ENCODE results near the gene OR8K5. TPM values are rescaled to one million over a fixed set of nuclear protein-coding genes. Genes with fewer than 3 reads are reported as not detected.
"Not testable (repeated sequence)": the region's sequence is repeated elsewhere in the genome, so short reads cannot be mapped to it uniquely, and the experiment has no call there.

Gene OR8K5, protein sequence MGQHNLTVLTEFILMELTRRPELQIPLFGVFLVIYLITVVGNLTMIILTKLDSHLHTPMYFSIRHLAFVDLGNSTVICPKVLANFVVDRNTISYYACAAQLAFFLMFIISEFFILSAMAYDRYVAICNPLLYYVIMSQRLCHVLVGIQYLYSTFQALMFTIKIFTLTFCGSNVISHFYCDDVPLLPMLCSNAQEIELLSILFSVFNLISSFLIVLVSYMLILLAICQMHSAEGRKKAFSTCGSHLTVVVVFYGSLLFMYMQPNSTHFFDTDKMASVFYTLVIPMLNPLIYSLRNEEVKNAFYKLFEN
- total RNA-seq, result not detected in 2 replicates

DNA sequence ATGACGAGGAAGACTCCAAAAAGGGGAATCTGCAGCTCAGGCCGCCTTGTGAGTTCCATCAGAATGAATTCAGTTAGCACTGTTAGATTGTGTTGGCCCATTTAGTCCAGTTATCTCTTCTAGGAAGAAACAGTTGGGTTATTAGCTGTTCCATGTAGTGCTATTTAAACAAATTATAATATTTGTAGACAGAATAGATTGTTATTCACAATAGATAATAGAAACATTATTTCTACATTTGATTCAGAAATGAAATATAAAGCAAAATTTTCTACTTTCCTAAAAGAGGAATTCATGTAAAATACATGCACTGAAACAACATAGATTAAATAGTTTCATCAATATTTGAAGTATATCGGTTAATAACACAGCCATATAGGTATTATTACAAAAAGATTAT lies at the start of gene OR8K5:
TSS of gene OR8K5 (minus strand) at position 101 of the 400 bp plus-strand sequence. CDS start at position 101, 0 bp downstream.
- DNase-seq (ENCODE audit: extremely low read depth, low read depth, low spot score), result no peak

DNA sequence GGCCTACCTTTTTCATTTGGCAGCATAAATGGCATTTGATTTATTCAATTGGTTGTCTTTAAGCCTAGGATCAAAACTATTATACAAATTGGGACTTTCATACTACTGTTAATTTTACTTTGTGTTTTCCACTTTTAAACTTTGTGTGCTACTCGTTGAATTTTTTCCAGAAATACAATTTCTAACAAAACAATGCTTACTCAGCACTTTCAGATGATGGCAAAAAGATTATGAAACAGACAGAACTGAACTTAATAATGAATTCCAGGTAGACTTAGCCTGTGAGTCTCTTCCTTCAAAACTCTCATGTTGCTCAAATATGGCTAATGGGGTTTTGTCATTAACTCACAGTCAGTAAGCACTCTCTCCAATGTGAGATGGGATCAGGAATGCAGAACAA lies 47.7 kb upstream of the OR8K5 start:
- DNase-seq (ENCODE audit: extremely low read depth, low read depth, low spot score), result no peak

DNA sequence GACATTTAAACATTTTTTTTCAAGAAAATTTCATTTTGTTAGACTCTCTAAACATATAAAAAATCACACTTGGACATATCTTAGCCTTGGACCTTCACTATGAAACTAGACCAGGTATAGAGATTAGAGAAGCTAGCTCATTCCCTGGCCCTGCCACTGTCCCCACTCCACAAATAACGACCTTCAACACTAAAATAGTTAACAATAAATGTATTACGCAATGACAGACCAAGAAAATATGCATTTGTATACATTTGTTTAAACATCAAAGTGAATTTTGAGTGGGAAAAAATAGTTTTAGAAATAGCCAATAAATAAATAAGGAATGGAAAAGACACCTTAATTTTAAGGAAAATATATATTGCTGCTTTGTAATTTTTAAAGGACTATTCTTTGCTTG lies 37.2 kb upstream of the OR8K5 start:
- DNase-seq (ENCODE audit: extremely low read depth, low read depth, low spot score), result no peak

DNA sequence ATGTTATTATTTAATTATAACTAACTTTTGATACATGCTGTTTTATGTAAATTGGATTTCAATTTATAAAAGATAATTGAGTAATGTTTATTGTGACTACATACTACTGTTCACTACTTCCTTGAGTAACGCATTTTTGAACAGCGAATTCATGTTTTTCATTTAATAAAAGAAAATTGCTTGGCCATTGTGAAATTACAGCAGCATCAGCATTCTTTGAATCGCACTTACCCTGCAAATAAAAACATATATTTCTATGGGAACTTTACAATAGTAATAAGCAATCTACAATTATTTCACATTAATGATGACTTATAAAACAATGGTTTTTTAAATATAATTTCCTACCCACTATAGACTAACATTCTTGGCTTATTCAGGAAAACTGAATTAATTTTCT lies 36.6 kb upstream of the OR8K5 start:
- DNase-seq (ENCODE audit: extremely low read depth, low read depth, low spot score), result no peak

DNA sequence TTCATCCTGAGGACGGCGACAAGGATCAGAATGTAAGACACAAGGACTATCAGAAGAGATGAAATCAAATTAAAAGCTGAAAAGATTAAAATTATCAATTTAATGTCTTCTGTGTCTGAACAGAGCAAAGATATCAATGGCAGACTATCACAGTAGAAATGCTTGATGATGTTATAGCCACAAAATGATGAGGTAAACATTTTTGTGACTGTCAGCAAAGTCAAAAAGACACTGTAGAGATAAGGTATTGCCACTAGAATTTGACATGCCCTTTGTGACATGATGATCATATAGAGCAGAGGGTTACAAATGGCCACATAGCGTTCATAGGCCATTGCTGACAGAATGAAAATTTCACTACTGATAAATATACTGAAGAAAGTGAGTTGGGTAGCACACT lies 28.5 kb upstream of the OR8K5 start:
- DNase-seq (ENCODE audit: extremely low read depth, low read depth, low spot score), result no peak

DNA sequence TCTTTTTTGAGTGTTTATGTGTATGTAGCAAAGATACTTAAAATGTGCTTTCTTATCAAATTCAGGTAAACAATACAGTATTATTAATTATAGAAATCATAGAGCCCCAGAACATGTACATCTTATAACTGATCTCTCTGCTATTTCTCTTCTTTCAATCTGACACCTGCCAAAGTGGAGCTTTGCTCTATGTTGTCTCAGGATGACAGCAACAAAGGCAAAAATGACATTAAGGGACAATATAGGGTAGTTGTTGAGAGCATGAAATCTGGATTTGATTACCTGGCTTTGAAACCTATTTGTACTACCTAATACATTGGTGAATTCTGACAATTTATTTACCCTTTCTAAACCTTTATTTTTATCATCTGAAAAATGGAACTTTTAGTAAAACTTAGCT lies 23.3 kb upstream of the OR8K5 start:
- DNase-seq (ENCODE audit: extremely low read depth, low read depth, low spot score), result no peak

DNA sequence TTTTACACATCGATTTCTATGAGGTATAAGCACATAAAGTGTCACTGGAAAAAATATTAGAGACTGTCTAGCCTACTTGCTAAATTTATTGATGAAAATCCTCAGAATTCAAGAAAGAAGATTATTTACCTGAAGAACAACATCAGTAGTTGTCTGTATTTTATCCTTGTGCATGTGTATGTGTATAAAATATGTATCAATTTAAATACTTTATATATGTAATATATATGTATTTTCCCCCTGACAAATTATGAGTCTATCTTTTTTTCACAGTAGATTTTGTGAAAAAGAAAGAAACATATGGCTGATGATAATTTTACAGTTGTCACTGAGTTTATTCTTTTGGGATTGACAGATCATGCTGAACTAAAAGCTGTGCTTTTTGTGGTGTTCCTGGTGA lies 16.2 kb upstream of the OR8K5 start, which contains the start of gene OR5J2:
TSS of gene OR5J2 (plus strand) at position 301 of the 400 bp plus-strand sequence. CDS start at position 301, 0 bp downstream.
- no peak for DNase-seq (ENCODE audit: extremely low read depth, low read depth, low spot score)

DNA sequence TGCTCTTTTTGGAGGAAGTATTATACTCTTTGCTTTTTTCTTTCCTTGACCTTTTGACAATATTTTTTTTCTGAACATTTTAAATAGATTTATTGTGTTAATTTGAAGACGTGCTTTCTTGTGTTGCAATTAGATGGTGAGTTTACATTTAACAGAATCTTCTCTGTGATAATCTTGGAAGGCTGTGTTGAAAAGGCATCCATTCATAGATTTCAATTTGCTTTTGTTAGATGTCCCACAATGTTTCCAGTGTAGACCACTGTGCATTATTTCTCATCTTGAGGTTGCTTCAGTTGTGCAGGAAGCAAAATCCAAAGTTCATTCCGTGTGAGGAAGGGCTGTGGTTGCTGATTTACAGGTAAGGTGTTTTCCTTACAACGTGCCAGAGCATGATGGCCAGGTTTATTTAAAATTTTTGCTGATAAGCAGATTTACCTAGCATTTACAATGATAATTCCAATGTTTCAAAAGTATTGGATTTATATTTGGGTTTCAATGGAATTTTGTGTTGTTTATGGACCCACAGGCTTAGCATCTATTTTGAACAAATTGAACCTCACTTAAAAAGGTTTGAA lies 12.2 kb upstream of the OR8K5 start:
- DNase-seq (ENCODE audit: extremely low read depth, low read depth, low spot score), result no peak

DNA sequence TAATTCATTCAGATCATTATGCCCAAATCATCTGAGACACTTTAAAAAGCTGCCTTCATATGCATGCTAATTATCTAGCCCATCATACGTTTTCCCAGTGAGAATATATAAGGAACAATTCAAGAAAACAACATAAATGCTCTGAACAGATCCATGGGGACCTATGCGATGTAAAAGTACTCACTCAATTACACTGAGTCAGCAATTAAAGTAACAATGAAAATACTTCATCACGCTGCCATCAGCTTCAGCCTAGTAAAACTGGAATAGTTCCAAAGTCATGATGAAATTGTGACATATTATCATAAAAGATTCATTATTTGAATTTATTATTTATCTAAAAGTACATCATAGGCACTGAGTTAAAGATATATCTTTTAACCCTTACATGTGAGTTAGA lies 3.7 kb upstream of the OR8K5 start:
- no peak for DNase-seq (ENCODE audit: extremely low read depth, low read depth, low spot score)

DNA sequence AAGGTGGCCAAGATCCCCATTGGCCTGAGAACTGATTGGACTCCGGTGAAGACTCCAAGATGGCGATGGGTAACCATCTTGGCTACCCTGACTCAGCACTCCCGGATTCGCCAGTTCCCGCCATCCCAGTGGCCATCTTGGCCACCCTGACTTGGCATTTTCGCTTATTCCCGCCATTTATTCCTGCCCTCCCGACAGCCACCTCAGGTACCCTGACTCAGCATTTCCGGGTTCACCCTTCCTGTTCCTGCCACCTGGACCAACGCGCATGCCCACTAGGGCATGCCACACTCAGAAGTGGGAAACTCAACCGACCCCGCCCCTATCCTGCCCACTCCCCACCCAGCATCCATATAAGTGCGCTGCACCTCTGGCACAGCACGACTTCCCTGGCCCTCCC lies 7.8 kb downstream of the OR8K5 start:
- DNase-seq (ENCODE audit: extremely low read depth, low read depth, low spot score), result no peak

DNA sequence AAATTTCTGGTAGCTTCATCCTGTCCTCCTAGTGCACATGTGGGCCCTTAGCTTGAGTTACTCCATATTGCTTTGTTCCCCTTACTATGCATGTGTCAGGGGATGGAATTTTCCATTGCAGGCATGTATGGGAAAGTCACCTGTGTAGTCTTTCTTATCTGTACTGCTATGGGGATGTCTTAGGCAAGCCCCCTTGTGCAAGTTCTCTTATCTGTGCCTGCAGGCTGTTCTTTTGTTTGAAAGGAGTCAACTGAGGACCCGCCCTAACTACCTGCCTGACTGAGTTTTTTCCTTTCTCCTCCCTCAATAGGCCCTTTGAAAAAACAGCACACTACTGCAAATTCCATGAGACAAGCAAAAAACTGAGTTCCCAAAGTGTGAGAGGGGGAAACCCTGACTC lies 8.7 kb downstream of the OR8K5 start:
- no peak for DNase-seq (ENCODE audit: extremely low read depth, low read depth, low spot score)

DNA sequence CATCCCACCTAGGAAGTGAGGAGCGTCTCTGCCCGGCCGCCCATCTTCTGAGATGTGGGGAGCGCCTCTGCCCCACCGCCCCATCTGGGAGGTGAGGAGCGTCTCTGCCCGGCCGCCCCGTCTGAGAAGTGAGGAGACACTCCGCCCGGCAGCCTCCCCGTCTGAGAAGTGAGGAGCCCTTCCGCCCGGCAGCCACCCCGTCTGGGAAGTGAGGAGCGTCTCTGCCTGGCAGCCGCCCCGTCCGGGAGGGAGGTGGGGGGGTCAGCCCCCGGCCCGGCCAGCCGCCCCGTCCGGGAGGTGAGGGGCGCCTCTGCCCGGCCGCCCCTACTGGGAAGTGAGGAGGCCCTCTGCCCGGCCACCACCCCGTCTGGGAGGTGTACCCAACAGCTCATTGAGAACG lies 16.4 kb downstream of the OR8K5 start:
- not testable (repeated sequence) for DNase-seq (ENCODE audit: extremely low read depth, low read depth, low spot score)

DNA sequence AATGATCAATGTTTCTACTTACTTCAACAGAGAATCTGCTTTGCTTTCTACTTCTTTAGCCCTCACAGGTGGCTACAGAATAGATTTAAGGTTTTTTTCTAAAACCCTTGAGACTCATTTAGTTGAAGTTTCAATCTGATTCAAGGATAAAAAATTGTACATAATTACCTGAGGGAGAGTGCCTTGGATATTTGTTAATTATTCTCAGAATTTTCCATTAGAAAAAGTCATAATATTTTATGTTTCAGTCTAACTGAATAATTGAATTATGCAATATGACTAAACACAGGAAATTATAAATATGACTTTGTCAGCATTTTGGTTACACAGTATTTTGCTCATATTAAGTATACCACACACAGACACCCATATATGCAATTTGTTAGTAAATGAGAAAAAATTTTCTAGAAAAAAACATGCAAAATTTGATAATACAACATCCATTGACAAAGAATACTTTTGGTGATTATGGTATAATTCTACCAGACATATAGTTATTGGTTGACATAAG lies 19.9 kb downstream of the OR8K5 start, which contains the start of gene OR8J3:
TSS of gene OR8J3 (minus strand) at position 51 of the 511 bp plus-strand sequence. CDS start 2,483 bp downstream, outside the sequence.
- DNase-seq (ENCODE audit: extremely low read depth, low read depth, low spot score), result no peak

DNA sequence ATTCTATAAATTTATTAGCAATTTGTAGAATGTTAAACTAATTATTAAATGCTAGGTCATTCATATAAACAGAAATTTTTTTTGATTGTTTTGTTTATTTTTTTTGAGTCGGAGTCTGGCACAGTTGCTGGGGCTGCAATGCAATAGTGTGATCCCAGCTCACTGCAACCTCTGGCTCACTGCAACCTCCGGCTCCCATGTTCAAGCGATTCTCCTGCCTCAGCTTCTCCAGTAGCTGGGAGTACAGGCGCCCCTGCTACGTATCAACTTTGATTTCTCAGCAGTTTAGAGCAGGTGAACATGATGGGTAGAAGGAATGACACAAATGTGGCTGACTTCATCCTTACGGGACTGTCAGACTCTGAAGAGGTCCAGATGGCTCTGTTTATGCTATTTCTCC lies 38.0 kb downstream of the OR8K5 start, which contains the start of gene OR8H3:
TSS of gene OR8H3 (plus strand) at position 301 of the 400 bp plus-strand sequence. CDS start at position 301, 0 bp downstream.
- DNase-seq (ENCODE audit: extremely low read depth, low read depth, low spot score), result no peak

Other genes with a start within 250 kb of the OR8K5 start
- gene OR5W2, start 245.7 kb downstream of the OR8K5 start, total RNA-seq, result not detected in 2 replicates
- gene OR5I1, start 223.9 kb downstream of the OR8K5 start, total RNA-seq, result not detected in 2 replicates
- not detected in 2 replicates for gene OR10AG1, start 190.4 kb downstream of the OR8K5 start, total RNA-seq
- not detected in 2 replicates for gene OR5F1, start 165.7 kb downstream of the OR8K5 start, total RNA-seq
- not detected in 2 replicates for gene OR5AS1, start 132.7 kb downstream of the OR8K5 start, total RNA-seq
- gene OR8I2, start 67.0 kb downstream of the OR8K5 start, total RNA-seq, result not detected in 2 replicates
- not detected in 2 replicates for gene OR8H2, start 56.6 kb downstream of the OR8K5 start, total RNA-seq
- not detected in 2 replicates for gene OR8H3, start 37.9 kb downstream of the OR8K5 start, total RNA-seq
- not detected in 2 replicates for gene OR8J3, start 20.1 kb downstream of the OR8K5 start, total RNA-seq
- not detected in 2 replicates for gene OR5J2, start 16.3 kb upstream of the OR8K5 start, total RNA-seq
- gene OR5T2, start 73.9 kb upstream of the OR8K5 start, total RNA-seq, result not detected in 2 replicates
- gene OR5T3, start 91.9 kb upstream of the OR8K5 start, total RNA-seq, result not detected in 2 replicates
- not detected in 2 replicates for gene OR5T1, start 113.8 kb upstream of the OR8K5 start, total RNA-seq
- gene OR8H1, start 131.9 kb upstream of the OR8K5 start, total RNA-seq, result not detected in 2 replicates
- not detected in 2 replicates for gene OR8K3, start 154.8 kb upstream of the OR8K5 start, total RNA-seq
- gene OR8K1, start 185.7 kb upstream of the OR8K5 start, total RNA-seq, result not detected in 2 replicates
- not detected in 2 replicates for gene OR8J1, start 194.0 kb upstream of the OR8K5 start, total RNA-seq
- gene OR8U1, start 215.3 kb upstream of the OR8K5 start, total RNA-seq, result not detected in 2 replicates